GM10266 (cell line): Measurements from ENCODE around the gene ST8SIA6.

ENCODE experiments used
- DNase-seq: peaks from one replicate; pipeline ENCODE4 v3.0.0; 2012; ENCODE audit errors: extremely low spot score
- CTCF ChIP-seq: IDR thresholded peaks from 2 replicates; pipeline ENCODE4 v1.5.1; 2012; ENCODE audit warnings: mild to moderate bottlenecking, low read depth; ENCODE audit not compliant: control insufficient read depth, insufficient read depth; ENCODE audit errors: missing control alignments

ST8SIA6 gene

DNA sequence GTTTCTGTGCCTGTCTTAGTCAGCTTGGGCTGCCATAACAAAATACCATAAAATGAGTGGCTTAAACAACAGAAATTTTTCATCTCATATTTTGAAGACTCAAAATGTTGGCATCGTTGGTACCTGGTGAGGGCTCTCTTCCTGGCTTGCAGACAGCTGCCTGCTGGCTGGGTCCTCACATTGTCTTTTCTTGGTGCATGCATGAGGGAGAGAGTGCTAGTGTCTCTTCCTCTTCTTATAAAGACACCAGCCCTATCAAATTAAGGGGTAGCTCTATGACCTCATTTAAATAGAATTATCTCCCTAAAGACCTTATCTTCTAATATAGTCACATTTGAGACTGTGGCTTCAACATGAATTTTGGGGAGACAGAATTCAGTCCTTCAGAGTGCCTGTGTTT lies 39.9 kb downstream of the ST8SIA6 start:
- no peak for TF ChIP-seq CTCF
- no peak for DNase-seq

- TF ChIP-seq CTCF, result no peak
- DNase-seq, result no peak
These were observed 40.5 kb downstream of the ST8SIA6 start for GRCh38 chr10:17413876-17414275.

DNA sequence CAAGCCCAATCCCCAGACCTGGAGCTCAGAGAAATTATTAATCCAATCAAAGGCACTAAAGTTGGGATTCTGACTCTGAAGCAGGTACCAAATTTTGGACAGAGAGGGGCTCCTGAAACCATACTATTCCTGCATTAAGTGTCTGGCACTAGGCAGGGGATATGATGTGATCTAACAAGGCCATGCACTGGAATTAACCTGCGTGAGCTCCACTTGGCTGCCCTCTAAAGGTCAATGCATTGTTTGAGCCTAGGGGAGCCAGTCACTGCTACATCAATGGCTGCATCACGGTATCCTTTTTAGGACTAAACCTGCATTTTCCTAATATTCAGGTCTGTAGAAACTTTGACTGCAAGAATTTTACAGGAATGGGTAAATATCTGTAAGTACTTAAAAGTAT lies 42.1 kb downstream of the ST8SIA6 start:
- no peak for TF ChIP-seq CTCF
- no peak for DNase-seq

GRCh38 chr10:17410907-17411306 lies 43.5 kb downstream of the ST8SIA6 start:
- no peak for DNase-seq
- no peak for TF ChIP-seq CTCF

- DNase-seq, result no peak
- TF ChIP-seq CTCF, result peak; percentile 29
These were observed 45.1 kb downstream of the ST8SIA6 start for GRCh38 chr10:17409170-17409733.

GRCh38 chr10:17407047-17407446 lies 47.3 kb downstream of the ST8SIA6 start:
- no peak for DNase-seq

More at GRCh38 chr10:17407047-17407446, 47.3 kb downstream of the ST8SIA6 start:
- no peak for TF ChIP-seq CTCF
